ENCODE data around the gene LPAR1.

- no peak for TF ChIP-seq CTCF (tag by site-specific recombination; IDR thresholded peaks at IDR 0.05)
- no peak for TF ChIP-seq MYNN (tag by site-specific recombination; IDR thresholded peaks at IDR 0.05; ENCODE audit: borderline replicate concordance)
- TF ChIP-seq ZNF449 (tag by site-specific recombination; IDR thresholded peaks at IDR 0.05): no peak
- no peak for TF ChIP-seq SP2 (tag by site-specific recombination; IDR thresholded peaks at IDR 0.05)
- no peak for TF ChIP-seq ZNF335 (tag by site-specific recombination; conservative IDR thresholded peaks at IDR 0.05)
- no peak for TF ChIP-seq ZFP3 (tag by site-specific recombination; IDR thresholded peaks at IDR 0.05; ENCODE audit: low read depth)
- TF ChIP-seq ZNF561 (tag by site-specific recombination; IDR thresholded peaks at IDR 0.05; ENCODE audit: borderline replicate concordance): no peak
- TF ChIP-seq YY2 (tag by site-specific recombination; IDR thresholded peaks at IDR 0.05): no peak
- TF ChIP-seq ZNF621 (tag by site-specific recombination; IDR thresholded peaks at IDR 0.05): no peak
- TF ChIP-seq REST (tag by site-specific recombination; IDR thresholded peaks at IDR 0.05): no peak
- no peak for TF ChIP-seq ZNF19 (tag by site-specific recombination; IDR thresholded peaks at IDR 0.05; ENCODE audit: low read depth)
These were observed 205.3 kb downstream of the LPAR1 start for GRCh38 chr9:110832926-110833325.
